Panc1 (cell line): ENCODE measurements around the gene DPEP3. TPM values are rescaled to one million over a fixed set of nuclear protein-coding genes. Genes with fewer than 3 reads are reported as not detected.
A peak's percentile ranks its signal among the peaks of the same experiment; 100 is the strongest.

Experiments used
- ATAC-seq: fragments of 200-7000 bp; cut with Tn5 transposase; 2 replicates; pipeline ENCODE4 v1.9.1; 2020; ENCODE audit warnings: mild to moderate bottlenecking, moderate library complexity
- BruUV-seq: library from RNA; stranded (reverse); fragments of 400-500 nt; replicated peaks from 2 replicates; lab custom pipeline; 2021; lab: Mats Ljungman, UMichigan
- CTCF ChIA-PET: fragments of 300-600 bp; sonication (Branson Sonifier 250); formaldehyde crosslinking; loops from one replicate; lab custom pipeline; 2022; ENCODE audit warnings: antibody characterized with exemption; lab: Charles Lee
- POLR2A ChIA-PET: fragments of 300-600 bp; sonication (Branson Sonifier 250); formaldehyde crosslinking; loops from one replicate; lab custom pipeline; 2022; ENCODE audit warnings: antibody characterized with exemption; lab: Charles Lee
- DNase-seq: peaks from one replicate; pipeline ENCODE4 v3.0.0-alpha.2; 2010; ENCODE audit warnings: low read depth, low spot score
- H3K27ac ChIP-seq: 2 replicates; pipeline ENCODE4 v1.5.1; 2011; ENCODE audit warnings: mild to moderate bottlenecking, low read length, inconsistent platforms
- H3K27me3 ChIP-seq: fragments of 200-500 bp; sonication (Bioruptor generic); 2 replicates; pipeline ENCODE4 v1.6.0; 2014; ENCODE audit warnings: low read length, inconsistent platforms; ENCODE audit not compliant: control insufficient read depth, insufficient read depth
- H3K36me3 ChIP-seq: fragments of 200-500 bp; sonication (Bioruptor generic); 2 replicates; pipeline ENCODE4 v1.5.1; 2014; ENCODE audit warnings: inconsistent platforms, mild to moderate bottlenecking, low read length, moderate library complexity; ENCODE audit not compliant: control insufficient read depth, insufficient read depth
- H3K4me1 ChIP-seq: 2 replicates; pipeline ENCODE4 v1.5.1; 2011; ENCODE audit warnings: inconsistent platforms, mild to moderate bottlenecking, low read length, moderate library complexity; ENCODE audit not compliant: control insufficient read depth, insufficient read depth
- H3K4me3 ChIP-seq, 2 experiments: 2 replicates each; pipeline ENCODE4 v1.5.1; 2011 to 2012; ENCODE audit warnings: low read depth in 2 of 2, low read length in 2 of 2, mild to moderate bottlenecking in 2 of 2, inconsistent platforms in 1 of 2, moderate library complexity in 1 of 2
- H3K9me3 ChIP-seq: fragments of 200-500 bp; sonication (Bioruptor generic); 2 replicates; pipeline ENCODE4 v1.5.1; 2014; ENCODE audit warnings: low read depth, mild to moderate bottlenecking, inconsistent platforms, low read length, moderate library complexity; ENCODE audit not compliant: control insufficient read depth, insufficient read depth
- POLR2AphosphoS5 ChIP-seq: IDR thresholded peaks from 2 replicates; pipeline ENCODE4 v1.6.1; 2012; ENCODE audit warnings: mild to moderate bottlenecking, low read depth, low read length, moderate library complexity
- SIN3A ChIP-seq: IDR thresholded peaks from 2 replicates; pipeline ENCODE4 v1.6.1; 2012; ENCODE audit warnings: low read depth, mild to moderate bottlenecking, low read length, moderate library complexity, borderline replicate concordance; ENCODE audit not compliant: insufficient read depth
- TCF7L2 ChIP-seq: IDR thresholded peaks from 2 replicates; pipeline ENCODE4 v1.6.1; 2011; ENCODE audit warnings: mild to moderate bottlenecking, low read depth, low read length, inconsistent platforms
- in situ Hi-C: cut with HindIII; loops from 2 replicates; pipeline ENCODE4 v1.10.0; 2016; ENCODE audit warnings: low sequenced_read_pairs, low pct_unique_long_range_greater_than_20kb
- intact Hi-C: fragments of 100-400 bp; cut with micrococcal nuclease; formaldehyde crosslinking; loops from one replicate; pipeline ENCODE4 v1.10.0; 2022; ENCODE audit not compliant: unreplicated experiment
- total RNA-seq: library from RNA; stranded (reverse); gene quantifications from one replicate; pipeline ENCODE4 v1.2.1, GENCODE V29; 2021; ENCODE audit not compliant: unreplicated experiment
- TF ChIP-seq, protein P1 (sequence below): fragments of 450-650 bp; IDR thresholded peaks from 2 replicates; pipeline ENCODE4 v1.5.1; 2017; ENCODE audit warnings: mild to moderate bottlenecking
- TF ChIP-seq, protein P2 (sequence below), 2 experiments: IDR thresholded peaks; 2 replicates each; pipeline ENCODE4 v1.6.1; 2011 to 2012; ENCODE audit warnings: low read depth in 2 of 2, control low read depth in 1 of 2, low read length in 1 of 2, mild to moderate bottlenecking in 1 of 2, moderate library complexity in 1 of 2; ENCODE audit not compliant: insufficient read depth in 1 of 2

DPEP3 gene
- total RNA-seq, 1 experiment from 2014 or later, result not detected

DNA sequence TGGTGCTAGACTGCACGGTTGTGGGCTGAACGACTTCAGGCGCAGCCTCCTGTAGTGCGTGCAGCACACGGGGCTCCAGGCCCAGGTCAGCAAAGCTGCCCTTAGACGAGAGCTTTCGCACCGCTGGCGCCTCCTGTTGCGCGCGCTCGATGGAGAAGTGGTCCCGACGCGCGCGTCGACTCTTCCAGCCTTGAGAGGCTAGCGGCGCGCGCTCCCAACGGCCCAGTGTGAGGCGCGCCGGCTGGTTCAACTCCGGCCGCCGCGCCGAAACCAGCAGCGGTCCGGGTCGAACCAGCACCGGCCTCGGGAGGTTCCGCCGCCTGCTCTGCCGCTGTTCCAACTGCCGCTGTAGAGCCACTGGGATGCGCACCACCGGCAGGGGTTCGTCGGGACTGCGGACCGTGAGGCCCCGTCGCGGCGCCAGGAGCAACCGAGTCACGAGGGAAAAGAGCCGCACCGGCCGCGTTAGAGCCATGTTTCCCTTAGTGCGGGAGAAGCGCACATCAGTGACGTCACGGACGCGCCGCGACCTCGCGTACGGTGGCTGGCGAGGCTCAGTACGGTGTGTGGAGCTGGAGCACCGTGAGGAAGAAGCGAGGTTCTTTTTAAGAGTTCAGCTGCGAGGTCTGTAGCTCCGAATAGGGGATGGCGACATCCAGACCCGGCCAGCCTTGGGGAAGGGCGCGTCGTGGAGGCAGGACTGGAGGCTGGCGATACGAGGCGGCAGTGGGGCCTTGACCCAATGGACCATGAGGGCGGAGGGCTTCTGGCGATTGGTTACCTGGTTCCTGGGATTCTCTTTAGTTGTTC, 42.6 kb upstream of the DPEP3 start, which contains the start of the genes DDX28 and DUS2:
TSS of gene DDX28 (minus strand) at position 505 of the 810 bp plus-strand sequence. CDS start at position 475, 30 bp downstream.
TSS of gene DUS2 (plus strand) at position 557 of the 810 bp plus-strand sequence. CDS start 14,740 bp downstream, outside the sequence.
- peak; percentile 94 for ATAC-seq
- intact Hi-C loops (no loop called here), in situ Hi-C loops (no loop called here)
- Histone ChIP-seq H3K4me1 (peaks cover 5% of the 10 kb centered on the region), H3K27me3 (no peaks in the 10 kb centered on the region), H3K4me3 (peak within 1 kb of the TSS; percentile 91 to 93), H3K9me3 (no peaks in the 10 kb centered on the region), H3K36me3 (peaks cover 8% of the 10 kb centered on the region), H3K27ac (peak within 1 kb of the TSS; percentile 94)
- ChIA-PET POLR2A (interaction anchor here (0.7 kb wide), 1 partner anchor 10 kb away, joined by 4 read pairs; no protein-coding TSS in a partner anchor), CTCF (interaction anchor here (0.6 kb wide), 1 partner anchor 17 kb away, joined by 4 read pairs; no protein-coding TSS in a partner anchor)
- BruUV-seq, result no TSS peak
- DNase-seq, result peak; percentile 55
- TF ChIP-seq, protein P1, sequence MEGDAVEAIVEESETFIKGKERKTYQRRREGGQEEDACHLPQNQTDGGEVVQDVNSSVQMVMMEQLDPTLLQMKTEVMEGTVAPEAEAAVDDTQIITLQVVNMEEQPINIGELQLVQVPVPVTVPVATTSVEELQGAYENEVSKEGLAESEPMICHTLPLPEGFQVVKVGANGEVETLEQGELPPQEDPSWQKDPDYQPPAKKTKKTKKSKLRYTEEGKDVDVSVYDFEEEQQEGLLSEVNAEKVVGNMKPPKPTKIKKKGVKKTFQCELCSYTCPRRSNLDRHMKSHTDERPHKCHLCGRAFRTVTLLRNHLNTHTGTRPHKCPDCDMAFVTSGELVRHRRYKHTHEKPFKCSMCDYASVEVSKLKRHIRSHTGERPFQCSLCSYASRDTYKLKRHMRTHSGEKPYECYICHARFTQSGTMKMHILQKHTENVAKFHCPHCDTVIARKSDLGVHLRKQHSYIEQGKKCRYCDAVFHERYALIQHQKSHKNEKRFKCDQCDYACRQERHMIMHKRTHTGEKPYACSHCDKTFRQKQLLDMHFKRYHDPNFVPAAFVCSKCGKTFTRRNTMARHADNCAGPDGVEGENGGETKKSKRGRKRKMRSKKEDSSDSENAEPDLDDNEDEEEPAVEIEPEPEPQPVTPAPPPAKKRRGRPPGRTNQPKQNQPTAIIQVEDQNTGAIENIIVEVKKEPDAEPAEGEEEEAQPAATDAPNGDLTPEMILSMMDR, result no peak
- TF ChIP-seq POLR2AphosphoS5 (peak; percentile 90), TCF7L2 (no peak), SIN3A (0 out of 2 replicates have a peak, but pooled peaks have one; percentile 69)
- TF ChIP-seq, protein P2, sequence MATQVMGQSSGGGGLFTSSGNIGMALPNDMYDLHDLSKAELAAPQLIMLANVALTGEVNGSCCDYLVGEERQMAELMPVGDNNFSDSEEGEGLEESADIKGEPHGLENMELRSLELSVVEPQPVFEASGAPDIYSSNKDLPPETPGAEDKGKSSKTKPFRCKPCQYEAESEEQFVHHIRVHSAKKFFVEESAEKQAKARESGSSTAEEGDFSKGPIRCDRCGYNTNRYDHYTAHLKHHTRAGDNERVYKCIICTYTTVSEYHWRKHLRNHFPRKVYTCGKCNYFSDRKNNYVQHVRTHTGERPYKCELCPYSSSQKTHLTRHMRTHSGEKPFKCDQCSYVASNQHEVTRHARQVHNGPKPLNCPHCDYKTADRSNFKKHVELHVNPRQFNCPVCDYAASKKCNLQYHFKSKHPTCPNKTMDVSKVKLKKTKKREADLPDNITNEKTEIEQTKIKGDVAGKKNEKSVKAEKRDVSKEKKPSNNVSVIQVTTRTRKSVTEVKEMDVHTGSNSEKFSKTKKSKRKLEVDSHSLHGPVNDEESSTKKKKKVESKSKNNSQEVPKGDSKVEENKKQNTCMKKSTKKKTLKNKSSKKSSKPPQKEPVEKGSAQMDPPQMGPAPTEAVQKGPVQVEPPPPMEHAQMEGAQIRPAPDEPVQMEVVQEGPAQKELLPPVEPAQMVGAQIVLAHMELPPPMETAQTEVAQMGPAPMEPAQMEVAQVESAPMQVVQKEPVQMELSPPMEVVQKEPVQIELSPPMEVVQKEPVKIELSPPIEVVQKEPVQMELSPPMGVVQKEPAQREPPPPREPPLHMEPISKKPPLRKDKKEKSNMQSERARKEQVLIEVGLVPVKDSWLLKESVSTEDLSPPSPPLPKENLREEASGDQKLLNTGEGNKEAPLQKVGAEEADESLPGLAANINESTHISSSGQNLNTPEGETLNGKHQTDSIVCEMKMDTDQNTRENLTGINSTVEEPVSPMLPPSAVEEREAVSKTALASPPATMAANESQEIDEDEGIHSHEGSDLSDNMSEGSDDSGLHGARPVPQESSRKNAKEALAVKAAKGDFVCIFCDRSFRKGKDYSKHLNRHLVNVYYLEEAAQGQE (IDR thresholded peaks at IDR 0.05; ENCODE audit: insufficient read depth in 1 of 2, low read depth in 2 of 2, low read length in 1 of 2), result peak in 1 of 2 experiments; percentile 75; a peak in 1 of 4 replicates

DNA sequence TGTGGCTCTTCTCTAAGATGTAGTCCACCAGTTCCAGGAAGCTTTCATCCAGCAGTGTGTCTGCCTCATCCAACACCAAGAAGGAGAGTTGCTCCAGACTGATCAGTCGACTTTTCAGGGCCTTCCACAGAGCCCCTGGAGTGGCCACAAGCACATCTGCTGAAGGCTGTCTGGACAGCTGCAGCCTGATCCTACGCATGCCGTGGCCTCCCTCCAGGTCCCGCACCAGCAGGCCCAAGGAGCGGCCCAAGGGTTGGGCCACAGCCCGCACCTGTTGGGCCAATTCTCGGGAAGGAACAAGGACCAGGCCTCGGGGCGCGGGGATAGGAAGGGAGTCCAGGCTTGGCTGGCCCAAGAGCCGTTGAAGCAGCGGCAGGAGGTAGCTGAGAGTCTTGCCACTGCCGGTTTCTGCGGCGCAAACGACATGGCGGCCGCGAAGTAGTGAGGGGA, 42.0 kb upstream of the DPEP3 start:
- CTCF ChIA-PET, result no interaction called here
- H3K4me3 ChIP-seq, result peak overlapping the region; percentile 91 to 93
- peak overlapping the region; percentile 94 for H3K27ac ChIP-seq
- no TSS peak for BruUV-seq
- ATAC-seq (peak; percentile 38; the same call in 1 of the 2 replicates), DNase-seq (no peak)
- TF ChIP-seq SIN3A (no peak), POLR2AphosphoS5 (no peak), TCF7L2 (no peak)
- TF ChIP-seq, protein P1, result no peak
- TF ChIP-seq, protein P2 (IDR thresholded peaks at IDR 0.05; ENCODE audit: insufficient read depth in 1 of 2, low read depth in 2 of 2, low read length in 1 of 2), result no peak
- in situ Hi-C loops, result no loop called here
- peaks cover 8% of the 10 kb centered on the region for H3K36me3 ChIP-seq
- intact Hi-C loops, result no loop called here
- H3K9me3 ChIP-seq, result no peaks in the 10 kb centered on the region
- peaks cover 5% of the 10 kb centered on the region for H3K4me1 ChIP-seq
- POLR2A ChIA-PET, result no interaction called here
- no peaks in the 10 kb centered on the region for H3K27me3 ChIP-seq
